Measurements from ENCODE around the gene NHLRC4.
A peak's percentile ranks its signal among the peaks of the same experiment; 100 is the strongest.

Gene NHLRC4

GRCh38 chr16:566475-567372, at the start of gene NHLRC4:
Gene NHLRC4, plus strand, starts transcription at chr16:567005. Its CDS starts 1,043 bp downstream, at chr16:568048.
- DNase-seq = peak; percentile 41

DNA sequence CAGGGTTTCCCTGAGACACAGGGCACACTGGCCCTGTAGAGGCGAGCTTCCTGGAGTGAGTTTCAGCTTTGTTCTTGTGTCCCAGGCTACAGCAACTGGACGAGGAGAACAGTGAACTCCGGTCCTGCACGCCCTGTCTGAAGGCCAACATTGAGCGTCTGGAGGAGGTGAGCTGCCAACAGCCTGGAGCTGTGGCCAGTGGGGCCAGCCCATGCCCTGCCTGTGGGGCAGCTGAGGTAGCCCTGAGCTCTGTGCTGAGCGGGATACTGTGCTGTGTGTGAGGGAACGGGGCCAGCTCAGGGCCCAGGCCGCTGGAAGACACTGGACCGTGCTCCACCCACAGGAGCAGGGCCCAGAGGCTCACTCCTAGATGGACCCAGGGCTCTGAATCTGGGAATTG, 47.9 kb upstream of the NHLRC4 start:
- DNase-seq = no peak

DNA sequence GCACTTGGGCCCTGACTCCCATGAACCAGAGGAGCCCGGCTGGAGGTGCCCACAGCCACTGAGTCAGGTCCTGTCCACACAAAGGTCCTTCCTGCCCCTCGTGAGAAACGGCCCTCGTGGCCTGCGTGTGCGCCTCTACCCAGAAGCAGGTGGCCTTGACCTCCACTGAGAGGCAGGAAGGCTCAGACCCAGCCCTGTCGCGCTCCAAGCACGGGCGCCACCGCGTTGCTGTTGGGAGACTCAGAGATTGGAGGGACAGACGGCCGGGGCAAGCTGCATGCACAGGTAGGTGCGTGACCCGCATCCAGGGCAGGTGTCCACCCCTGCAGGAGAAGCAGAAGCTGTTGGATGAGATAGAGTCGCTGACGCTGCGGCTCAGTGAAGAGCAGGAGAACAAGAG, 47.4 kb upstream of the NHLRC4 start:
- DNase-seq = no peak

DNA sequence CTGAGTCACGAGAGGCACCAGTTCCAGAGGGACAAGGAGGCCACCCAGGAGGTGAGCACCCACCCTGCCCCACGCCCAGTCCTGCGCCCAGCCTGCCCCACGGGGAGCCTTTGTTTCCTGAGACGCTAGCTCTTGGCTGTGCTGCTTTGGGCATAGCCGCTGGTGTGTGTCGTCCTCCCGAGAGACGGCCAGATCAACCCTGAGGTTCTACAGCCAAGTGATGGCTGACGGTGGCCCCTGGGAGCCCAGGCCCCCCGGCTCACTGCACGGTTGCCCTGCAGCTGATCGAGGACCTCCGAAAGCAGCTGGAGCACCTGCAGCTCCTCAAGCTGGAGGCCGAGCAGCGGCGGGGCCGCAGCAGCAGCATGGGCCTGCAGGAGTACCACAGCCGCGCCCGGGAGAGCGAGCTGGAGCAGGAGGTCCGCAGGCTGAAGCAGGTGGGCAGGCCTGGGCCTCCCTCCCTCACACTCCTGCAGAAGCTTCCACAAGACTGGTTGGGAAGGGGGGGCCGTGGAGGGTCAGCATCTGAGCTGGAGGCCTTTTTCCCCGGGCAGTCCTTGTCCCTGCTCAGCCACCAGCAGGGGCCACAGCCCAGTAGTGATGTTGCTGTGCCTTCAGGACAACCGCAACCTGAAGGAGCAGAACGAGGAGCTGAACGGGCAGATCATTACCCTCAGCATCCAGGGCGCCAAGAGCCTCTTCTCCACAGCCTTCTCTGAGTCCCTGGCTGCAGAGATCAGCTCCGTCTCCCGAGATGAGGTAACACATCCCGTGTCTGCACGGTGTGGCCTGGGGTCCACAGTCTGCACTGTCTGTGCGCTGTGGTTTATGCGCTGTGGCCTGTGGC, 46.7 kb upstream of the NHLRC4 start:
- no peak for DNase-seq

DNA sequence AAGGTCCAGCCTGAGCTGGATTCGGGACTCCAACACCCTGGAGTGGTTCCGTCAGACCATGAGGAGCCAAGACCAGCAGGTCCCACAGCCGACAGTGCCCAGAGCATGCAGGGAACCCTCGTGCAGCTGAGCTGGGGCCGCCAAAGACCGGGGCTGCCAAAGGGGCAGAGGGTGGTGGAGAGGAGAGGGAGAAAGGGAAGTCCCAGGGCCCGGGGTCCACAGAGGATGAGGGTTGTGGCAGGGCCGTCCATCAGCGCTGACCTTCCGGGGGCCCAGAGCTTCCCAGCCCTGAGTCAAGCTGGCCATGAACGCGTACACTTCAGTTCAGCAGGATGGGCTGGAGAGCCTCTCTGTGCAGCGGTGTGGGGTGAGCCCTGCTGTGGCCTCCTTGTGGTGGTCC, 46.0 kb upstream of the NHLRC4 start:
- DNase-seq = no peak

- no peak for DNase-seq
Measured at GRCh38 chr16:521381-522210, 45.2 kb upstream of the NHLRC4 start.

DNA sequence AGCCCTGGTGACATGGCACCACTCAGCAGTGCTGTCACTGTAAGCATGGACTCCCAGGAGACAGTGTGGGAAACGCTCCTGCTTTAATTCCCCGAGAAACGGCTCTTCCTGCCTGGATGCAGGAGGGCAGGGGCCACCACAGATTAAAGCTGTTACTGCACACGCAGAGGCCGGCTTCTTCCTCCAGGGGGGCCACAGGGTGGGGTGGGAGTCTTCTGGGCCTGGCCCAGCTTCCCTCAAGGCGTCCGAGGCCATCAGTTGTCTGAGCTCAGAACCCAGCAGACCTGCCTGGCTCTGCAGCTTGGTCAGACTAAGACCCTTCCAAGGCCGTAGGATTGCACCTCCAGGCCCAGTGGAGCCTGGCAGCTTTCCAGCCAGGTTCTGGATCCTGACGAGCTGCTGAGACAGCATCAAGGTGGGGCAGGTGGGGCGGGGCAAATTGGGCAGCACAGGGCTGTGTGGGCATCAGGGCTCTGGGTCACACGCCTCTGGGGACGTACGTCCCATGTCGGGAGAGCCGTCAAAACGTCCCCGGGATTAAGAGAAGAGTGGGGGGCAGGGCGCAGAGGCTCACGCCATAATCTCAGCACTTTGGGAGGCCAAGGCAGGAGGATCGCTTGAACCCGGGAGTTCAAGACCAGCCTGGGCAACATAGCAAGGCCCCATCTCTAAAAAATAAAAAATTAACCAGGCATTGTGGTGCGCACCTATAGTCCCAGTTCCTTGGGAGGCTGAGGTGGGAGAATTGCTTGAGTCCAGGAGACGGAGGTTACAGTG, 44.3 kb upstream of the NHLRC4 start:
- DNase-seq = no peak

DNA sequence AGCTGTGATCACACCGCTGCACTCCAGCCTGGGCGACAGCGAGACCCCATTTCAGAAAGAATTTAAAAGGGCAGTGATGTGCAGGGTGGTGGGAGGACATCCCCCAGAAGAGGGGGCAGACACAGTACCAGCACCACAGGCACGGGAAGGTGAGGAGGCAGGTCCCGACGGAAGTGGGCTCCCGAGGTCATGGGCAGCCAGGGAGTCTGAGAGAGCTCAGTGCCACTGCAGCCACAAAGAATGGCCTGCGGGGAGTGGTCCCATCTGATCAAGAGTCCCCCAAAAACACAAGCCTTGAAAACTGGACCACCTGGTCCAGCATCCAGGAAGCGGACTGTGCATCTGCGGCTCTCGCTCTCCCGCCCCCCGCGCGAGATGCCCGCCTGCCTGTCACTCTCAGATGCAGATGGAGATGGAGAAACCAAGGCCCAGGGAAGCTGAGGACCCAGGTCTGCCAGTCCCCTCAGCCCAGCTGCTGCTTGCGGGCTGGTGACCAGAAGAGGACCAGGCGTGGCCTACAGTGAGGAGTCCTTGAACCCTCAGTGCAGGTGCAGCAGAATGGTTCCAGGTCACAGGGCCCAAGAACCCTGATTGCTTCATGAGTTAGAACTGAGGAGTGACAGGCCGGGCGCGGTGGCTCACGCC, 43.6 kb upstream of the NHLRC4 start:
- DNase-seq = no peak

DNA sequence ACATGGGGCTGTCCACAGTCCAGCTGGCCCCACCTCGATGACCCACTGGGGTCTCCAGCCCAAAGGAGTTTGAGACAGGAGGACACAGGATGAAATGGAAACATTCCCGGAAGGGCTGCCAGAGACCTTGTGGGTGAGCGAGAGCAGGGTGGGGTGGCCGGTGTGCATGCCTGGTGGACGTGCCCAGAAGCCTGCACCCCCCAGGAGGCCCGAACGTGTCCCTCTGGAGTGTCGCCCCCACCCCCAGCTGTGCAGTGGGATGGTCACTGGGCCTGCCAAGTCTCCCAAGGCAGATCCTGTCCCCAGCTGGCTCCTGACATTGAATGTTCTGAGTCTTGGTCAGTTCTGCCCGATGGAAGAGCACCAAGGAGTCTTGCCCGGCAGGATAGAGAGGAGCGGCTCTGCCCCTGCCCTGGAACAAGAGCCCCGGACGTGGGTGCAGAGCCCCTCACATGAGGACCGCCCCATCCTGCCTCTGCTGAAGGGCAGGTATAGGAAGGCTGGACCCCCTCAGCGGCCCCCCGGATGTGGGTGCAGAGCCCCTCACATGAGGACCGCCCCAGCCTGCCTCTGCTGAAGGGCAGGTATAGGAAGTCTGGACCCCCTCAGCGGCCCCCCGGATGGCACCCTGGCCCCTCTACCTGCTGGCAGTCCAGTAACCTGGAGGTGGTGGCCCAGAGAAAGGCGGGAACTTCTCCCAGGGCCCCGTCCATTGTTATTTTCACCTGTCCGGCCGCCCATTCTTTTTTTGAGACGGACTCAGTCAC, 42.3 kb upstream of the NHLRC4 start:
- no peak for DNase-seq

- no peak for DNase-seq
Measured at GRCh38 chr16:525123-525519, 41.7 kb upstream of the NHLRC4 start.

DNA sequence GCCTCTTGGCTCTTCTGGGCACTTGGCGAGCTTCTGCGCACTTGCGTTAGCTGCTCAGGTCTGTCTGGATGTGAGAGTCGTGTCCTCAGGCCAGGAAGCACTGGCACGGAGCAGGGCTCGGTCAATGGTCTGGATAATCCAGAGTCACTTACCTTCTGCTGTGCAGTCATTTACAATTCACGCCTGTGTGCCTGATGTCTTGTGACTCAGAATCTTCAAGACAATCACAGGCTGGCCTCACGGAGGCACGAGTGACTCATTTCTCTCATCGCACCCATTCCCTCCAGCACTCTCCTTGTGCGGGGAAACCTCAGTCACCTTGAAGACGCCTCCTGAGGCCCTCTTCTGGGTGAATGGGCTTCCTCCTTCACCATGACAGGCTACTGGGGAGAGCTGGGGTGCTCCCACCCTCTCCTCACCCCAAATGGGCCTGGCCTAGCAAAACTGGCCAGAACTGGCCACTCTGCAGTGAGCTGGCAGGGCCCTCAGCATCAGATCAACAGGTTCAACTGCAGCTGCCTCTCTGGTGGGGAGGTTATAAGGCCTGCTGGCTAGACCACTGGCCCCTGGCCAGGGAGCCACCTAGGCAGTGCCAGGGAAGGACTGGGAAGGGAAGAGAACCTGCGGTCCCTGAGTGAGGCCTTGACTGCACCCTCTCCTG, 41.2 kb upstream of the NHLRC4 start:
- DNase-seq = peak; percentile 69

DNA sequence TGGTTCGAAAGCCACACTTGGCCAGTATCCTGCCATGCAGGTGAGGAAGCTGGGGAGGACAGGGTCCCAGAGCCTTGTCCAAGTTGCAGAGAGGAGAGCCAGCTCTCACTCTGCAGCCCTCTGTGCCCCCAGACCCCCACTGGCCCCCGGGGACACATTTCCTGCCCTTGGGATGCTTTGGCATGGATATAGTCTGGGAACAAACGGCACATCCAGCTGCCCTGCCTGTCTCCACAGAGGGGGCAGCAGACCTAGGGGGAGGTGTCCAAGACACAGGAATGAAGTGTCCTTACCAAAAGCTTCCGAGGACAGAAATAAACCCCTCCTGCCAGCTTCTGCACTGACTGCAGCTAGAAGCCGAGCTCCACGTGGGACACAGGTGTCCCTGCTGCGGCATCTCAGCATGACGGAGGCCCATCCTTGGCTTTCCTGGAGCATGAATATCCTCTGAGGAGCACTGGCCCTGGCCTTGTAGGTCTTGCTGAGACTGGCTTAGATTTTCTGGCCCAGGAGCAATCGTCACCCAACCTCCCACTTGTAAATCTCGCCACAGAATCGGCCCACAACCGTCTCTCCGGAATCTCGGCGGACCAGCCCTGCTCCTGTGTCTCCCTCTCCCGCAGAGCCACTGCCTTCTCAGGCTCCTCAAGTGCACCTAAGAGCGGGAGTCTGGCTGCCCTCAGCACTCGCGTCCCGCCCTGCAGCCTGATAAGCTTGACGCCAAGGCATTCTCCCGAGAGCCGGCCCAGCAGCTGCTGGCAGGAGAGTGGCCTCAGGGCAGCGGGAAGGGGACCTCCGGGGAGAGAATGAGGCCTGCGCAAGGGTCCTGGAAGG, 40.4 kb upstream of the NHLRC4 start:
- DNase-seq = no peak

- peak; percentile 82 for DNase-seq
Measured at GRCh38 chr16:527015-527903, 39.5 kb upstream of the NHLRC4 start, which contains the start of gene CAPN15. Gene CAPN15, plus strand, starts transcription at chr16:527712. Its CDS starts 19,127 bp downstream, at chr16:546839.

DNA sequence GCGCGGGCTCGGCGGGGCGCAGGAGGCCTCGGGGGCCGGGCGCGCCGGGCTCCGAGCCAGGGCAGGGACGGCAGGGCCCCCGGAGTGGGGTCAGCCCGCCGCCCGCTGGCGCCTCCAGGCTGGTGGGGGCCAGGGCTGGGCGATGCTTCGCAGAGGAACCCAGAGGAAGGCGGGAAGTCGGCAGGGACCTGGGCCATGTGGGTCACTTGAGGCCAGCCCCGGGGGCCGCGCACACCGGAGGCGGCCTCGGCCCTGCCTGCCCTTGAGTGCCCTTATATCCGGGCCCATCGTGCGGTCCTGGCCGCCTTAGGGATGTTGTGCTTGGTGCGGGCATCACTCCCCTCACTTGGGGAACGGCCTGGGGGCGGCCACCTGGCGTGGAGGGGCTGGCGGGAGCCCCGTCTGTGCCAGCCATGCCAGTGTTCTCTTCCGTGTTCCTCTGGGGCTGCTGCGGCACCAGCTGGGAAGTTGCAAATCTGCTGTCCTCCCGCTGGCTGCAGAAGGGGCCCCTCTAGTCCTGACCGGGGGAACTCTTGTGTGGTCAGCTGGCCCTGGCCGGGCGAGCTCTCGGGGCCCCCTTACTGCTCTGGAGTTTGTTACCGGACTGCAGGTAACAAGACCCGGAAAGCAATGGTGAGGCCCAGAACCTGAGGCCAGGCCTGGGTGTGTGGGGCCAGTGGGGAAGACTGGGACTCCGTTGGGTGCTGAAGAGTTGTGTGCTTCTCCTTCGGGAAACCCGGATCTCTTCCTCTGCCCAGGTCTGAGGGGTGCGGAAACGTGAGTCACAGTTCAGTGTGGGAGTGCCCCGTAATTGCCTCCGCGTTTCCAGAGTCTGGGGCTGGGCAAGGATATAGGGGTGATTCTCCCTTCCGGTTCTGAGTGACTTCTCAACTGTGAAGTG, 38.4 kb upstream of the NHLRC4 start:
- DNase-seq = peak; percentile 34

GRCh38 chr16:529012-529575, 37.7 kb upstream of the NHLRC4 start:
- no peak for DNase-seq

- no peak for DNase-seq
Measured at GRCh38 chr16:530111-530817, 36.5 kb upstream of the NHLRC4 start.

Data from stimulated activated CD4-positive, alpha-beta T cell treated with anti-CD3 and anti-CD28 coated beads, Interleukin-4, amount 100 ng/mL, for 1 hour (primary cell).